Daoy (cell line): ENCODE data around the gene OSER1. TPM values are rescaled to one million over a fixed set of nuclear protein-coding genes. Genes with fewer than 3 reads are reported as not detected.
A peak's percentile ranks its signal among the peaks of the same experiment; 100 is the strongest.
"Not testable (repeated sequence)": the region's sequence is repeated elsewhere in the genome, so short reads cannot be mapped to it uniquely, and the experiment has no call there.

Experiments used
- DNase-seq: peaks from one replicate; pipeline ENCODE4 v3.0.0-alpha.2; 2015; ENCODE audit warnings: low read depth
- total RNA-seq: library from RNA; depleted of rRNA; stranded (reverse); fragments of >200 nt; shearing (Covaris generic); gene quantifications from 2 replicates; pipeline ENCODE4 v1.2.3, GENCODE V29; 2014; rRNA removed

Gene OSER1
- 47.1 and 49.1 TPM in 2 replicates for total RNA-seq

DNA sequence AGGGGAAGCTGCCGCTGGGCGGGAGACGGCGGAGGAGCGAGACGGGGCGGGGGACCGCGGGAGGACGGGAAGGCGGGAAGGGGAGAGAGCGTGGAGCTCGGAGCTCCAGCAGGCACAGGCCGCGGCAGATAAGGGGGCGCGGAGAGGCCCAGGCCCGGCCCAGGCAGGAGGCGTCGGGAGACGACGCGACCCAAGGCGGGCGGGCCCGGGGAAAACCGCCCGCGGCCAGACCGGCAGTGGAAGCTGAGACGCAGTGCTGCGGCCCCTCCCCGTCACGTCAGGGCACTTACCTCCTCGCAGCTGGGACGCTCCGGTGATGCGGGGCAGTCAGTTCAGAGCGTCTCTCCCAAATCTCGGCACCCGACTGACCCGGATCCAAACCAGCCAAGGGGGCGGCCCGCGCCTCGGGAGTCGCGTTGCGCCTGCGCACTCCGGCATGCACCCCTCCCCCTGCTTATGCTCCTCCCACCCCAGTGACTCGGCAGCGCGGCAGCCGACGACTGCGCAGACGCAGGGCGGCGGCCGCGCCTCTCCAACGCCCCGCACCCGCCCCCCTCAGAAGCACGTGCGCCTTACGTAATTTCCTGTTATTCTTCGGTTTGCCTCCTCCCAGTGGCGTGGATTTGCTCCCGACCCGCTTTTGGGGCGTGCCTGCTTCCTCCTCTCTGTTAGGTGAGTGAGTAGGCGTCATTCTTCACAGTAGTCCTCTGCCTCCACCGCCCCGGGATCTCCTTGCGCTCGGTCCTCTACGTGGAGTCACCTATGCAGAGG is at the start of gene OSER1:
Gene OSER1 (minus strand): TSS at position 366 of the 771 bp plus-strand sequence. CDS start 3,814 bp downstream, outside the sequence.
- DNase-seq = peak; percentile 98

DNA sequence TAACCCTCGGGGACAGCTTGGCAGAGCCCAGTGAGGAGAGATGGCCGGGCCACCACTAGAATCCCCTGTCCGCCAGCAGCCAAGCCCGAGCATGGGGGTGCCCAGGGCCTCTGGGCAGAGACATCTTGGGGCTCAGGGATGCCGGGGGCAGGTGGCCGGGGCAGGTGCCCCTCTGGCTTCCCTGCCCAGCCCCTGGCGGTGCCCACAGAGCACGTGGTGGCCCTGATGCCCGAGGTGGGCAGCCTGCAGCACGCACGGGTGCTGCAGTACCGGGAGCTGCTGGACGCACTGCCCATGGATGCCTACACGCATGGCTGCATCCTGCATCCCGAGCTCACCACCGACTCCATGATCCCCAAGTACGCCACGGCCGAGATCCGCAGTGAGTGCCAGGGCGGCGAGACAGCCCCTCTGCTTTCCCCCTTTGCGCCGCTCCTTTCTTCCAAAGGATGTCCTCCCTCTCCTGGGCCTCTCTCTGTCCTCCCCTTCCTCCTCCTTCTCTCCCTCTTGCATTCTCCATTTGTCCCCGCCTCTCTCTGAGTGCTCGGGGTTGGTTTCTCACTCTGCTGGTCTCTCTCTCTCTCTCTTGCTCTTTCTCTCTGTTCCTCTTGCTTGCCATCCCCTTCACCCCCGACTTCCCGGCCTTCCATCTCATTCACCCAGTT is 47.8 kb upstream of the OSER1 start:
- no peak for DNase-seq

DNA sequence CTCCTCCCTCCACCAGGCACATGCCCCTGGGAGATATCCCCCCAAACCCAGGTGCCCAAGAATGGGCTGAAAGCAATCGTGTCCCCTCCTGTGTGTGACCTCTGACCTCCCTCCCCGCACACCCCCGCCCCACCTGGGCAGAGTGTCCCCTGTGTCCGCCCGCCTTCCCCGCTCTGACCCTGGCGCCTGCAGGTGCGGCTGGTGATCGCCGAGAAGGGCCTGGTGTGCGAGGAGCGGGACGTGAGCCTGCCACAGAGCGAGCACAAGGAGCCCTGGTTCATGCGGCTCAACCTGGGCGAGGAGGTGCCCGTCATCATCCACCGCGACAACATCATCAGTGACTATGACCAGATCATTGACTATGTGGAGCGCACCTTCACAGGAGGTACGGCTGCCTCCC is 46.4 kb upstream of the OSER1 start:
- DNase-seq = no peak

GRCh38 chr20:44255942-44256341 is 45.4 kb upstream of the OSER1 start:
- no peak for DNase-seq

- DNase-seq = no peak
These were observed 43.5 kb upstream of the OSER1 start for GRCh38 chr20:44254073-44254472.

DNA sequence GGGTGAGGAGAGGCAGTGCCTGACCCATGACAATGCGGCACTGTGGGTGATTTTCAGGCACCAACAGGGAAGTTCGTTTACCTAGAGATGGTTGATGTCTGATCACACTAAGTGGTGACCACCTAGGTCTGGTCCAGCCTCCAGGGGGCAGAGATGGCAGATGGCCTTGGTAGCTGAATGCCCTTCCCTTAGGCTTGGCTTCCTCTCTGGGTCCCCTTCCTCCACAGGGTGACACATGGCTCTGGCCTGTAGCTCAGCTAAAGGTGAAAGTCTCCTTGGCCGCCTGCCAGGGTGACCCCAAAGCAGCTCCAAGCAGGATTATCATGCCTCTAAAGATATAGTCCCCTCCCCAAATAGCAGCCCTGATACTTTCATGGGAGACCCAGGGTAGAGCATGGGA is 43.0 kb upstream of the OSER1 start:
- DNase-seq = no peak

DNA sequence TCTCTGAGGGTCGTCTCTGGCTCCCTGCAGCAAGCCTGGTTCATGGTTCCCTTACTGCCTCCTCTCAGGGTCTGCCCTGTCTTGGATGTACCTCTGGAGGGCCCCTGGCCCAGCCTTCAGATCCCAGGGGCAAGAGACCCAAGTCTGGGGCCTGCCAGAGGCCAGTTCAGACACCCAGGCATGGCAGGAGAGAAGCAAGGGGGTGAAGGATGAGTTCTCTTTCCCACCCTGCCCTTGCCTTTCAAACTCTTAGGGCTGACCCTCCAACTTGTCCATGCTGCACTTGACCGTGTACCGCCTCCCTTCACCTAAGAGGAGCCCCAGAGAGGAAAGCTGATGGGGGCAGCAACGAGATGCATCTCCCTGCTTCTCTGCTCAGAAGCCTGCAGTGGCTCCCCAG is 40.7 kb upstream of the OSER1 start:
- no peak for DNase-seq

DNA sequence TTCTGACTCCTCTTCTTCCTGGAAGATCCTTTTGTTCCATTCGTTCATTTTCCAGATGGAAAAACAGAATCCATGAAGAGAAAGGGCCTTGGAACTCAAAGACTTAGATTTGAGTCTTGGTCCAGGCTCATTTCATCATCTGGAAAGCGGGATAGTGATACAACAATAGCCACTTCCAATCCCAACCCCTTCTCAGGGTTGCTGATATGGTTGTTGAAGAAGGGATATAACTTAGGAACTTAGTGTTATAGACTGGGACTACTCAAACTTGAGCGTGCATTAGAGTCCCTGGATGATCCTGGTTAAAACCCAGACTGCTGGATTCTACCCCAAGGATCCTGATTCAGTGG is 37.8 kb upstream of the OSER1 start:
- DNase-seq = no peak

DNA sequence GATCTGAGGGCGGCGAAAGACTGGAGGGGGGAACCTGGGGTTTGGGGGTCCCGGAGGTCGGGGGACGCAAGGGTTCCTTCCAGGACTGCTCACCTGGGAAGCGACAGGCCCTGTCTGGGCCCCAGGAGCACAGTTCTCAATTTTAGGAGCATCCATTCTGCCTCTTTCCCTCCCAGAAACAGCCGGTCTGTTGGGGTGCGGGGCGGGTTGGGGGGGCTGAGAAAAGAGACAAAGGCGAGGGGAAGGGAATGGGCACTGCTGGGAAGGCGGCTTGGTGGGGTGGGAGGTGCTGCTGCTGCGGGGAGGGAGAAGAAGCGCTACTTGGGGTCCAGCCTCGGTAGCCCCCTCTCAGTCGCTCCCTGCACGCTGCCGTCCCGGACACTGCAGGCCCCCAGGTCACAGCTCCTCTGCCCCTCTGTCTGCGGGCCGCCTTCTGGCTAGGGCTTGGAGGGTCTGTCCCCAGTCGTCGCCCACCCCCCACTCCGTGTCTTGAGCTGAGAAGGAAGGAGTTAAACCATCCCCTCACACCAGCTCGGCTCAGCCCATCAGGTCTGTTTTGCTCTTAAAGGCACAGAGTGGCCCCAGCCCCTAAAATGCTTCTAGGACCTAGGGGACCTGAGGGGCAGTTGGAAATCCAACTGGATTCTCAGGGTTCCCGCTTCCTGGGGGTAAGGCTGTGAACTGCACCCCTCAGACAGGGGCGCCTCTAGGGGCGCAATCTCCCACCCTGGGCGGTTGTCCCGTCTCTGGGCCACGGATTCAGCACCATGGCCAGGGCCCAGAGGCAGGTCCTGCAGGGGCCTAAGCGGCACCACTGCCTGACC is 37.2 kb upstream of the OSER1 start:
- peak; percentile 67 for DNase-seq

GRCh38 chr20:44247131-44247571 is 36.6 kb upstream of the OSER1 start, which contains the start of gene GDAP1L1:
Gene GDAP1L1, plus strand, starts transcription at chr20:44247308. Its CDS starts 27 bp downstream, at chr20:44247335.
- peak; percentile 28 for DNase-seq

DNA sequence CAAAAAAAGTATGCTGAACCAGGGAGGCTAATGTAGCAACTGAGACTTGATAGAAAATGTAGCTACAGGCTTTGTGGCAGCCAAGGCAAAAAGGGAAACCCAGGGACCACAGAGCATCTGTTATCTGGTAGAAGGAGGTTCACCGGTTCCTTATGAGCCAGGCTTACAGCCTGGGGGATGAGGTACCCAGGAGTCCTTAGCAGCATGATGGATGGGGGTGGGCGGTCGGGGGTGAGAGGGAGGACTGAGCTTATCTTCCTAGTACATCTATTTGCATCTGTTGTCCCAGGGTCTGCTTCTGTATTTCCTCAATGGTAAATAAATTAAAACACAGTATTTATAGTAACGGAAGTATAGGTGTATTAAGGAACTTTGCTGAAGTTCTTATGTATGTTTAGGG is 35.4 kb upstream of the OSER1 start:
- DNase-seq = no peak

GRCh38 chr20:44241796-44242195 is 31.2 kb upstream of the OSER1 start:
- DNase-seq = no peak

DNA sequence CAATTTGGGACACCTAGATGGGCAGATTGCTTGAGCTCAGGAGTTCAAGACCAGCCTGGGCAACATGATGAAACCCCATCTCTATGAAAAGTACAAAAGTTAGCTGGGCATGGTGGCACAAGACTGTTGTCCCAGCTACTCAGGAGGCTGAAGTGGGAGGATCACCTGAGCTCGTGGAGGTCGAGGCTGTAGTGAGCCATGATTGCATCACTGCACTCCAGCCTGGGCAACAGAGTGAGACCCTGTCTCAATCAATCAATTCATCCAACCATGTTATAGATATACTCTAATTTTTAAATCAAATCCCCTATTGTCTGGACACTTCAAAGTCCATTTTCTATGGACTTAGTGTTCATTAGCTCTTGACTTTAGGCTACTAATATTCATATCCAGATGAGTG is 26.3 kb upstream of the OSER1 start:
- DNase-seq = not testable (repeated sequence)

DNA sequence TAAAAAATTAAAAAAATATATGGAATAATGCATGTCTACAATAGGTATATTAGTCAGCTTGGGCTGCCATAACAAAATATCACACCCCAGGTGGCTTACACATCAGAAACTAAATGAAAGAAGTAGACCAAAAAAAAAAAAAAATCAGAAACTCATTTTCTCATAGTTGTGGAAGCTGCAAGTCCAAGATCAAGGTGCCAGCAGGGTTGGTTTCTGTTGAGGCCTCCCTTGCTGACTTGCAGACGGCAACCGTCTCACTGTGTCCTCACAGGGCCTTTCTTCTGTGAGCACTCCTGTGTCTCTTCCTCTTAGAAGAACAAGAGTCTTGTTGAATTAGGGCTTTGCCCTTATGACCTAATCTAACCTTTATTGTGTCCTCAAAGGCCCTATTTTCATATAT is 25.1 kb upstream of the OSER1 start:
- no peak for DNase-seq

DNA sequence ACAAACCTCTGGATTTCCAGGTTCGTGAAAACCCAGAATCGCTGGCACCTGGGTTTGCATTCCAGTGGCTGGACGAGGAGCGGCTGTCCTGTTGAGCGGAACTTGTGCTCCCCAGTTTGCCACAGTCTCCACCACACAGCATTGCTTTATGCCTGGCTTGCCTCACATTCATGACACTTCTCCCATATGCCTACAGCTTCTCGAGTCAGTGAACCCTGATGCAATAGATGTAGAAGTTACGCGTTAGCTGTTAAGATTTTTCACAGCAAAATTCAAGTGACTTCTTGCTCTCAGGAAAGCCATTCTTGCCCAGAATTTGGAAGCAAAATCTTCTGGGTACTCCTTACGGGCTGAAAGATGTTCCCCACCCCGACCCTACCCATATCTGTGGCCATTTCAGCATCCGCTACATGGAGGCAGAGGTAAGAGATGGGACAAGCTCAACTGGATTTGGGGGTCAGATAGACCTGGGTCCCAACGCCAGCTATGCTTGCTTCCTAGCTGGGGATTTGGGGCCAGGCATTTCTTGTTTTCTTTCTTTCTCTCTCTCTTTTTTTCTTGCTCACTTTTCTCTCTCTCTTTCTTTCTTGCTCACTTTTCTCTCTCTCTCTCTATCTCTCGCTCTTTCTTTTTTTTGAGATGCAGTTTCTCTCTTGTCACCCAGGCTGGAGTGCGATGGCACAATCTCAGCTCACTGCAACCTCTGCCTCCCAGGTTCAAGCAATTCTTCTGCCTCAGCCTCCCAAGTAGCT is 24.2 kb upstream of the OSER1 start:
- no peak for DNase-seq

DNA sequence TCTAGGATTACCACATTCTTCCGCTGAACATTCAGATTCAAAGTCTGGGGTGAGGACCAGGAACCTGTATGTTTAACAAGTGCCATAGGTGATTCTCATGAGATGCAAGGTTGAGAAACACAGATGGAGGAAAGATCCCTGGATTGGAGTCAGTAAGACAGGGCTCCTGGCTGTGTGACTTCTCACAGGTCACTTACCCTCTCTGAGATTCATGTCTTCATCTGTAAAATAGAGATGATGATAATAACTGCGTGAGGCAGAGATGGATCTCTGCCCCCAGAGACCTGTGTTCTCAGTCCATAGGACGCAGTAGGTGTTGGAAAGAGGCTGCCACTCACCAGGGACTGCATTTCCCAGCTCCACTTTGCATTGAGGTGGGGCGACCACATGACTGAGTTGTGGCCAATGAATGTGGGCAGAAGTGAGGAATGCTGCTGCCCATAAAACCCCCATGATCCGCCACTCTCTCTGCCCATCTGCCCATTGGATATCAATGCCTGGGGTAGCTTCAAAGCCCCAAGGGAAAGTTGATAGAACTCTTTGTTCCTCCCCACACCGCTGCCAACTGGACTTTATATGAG is 23.0 kb upstream of the OSER1 start:
- DNase-seq = no peak

DNA sequence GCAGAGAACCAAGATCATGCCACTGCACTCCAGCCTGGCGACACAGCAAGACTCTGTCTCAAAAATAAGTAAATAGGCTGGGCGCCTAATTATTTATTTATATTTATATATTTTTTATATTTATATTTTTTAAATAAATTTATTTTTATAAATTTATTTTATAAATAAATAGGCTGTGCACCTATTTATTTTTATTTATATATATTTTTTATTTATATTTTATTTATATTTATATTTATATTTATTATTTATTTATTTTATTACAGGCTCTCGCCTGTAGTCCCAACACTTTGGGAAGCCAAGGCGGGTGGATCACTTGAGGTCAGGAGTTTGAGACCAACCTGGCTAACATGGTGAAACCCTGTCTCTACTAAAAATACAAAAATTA is 21.9 kb upstream of the OSER1 start:
- DNase-seq = not testable (repeated sequence)

GRCh38 chr20:44231713-44232468 is 21.3 kb upstream of the OSER1 start:
- DNase-seq = peak; percentile 17

GRCh38 chr20:44231193-44231592 is 20.6 kb upstream of the OSER1 start:
- DNase-seq = peak; percentile 51

GRCh38 chr20:44228465-44229258 is 18.1 kb upstream of the OSER1 start:
- peak; percentile 19 for DNase-seq
